HG02852 (cell line): ENCODE data around the gene AAR2.

Source experiments
- ATAC-seq: cut with Tn5 transposase; IDR thresholded peaks from one replicate; pipeline ENCODE4 v1.9.1; 2021; ENCODE audit warnings: mild to moderate bottlenecking, moderate library complexity; ENCODE audit not compliant: unreplicated experiment

AAR2 gene

GRCh38 chr20:36275441-36276189, 39.3 kb downstream of the AAR2 start:
- ATAC-seq, result no peak

DNA sequence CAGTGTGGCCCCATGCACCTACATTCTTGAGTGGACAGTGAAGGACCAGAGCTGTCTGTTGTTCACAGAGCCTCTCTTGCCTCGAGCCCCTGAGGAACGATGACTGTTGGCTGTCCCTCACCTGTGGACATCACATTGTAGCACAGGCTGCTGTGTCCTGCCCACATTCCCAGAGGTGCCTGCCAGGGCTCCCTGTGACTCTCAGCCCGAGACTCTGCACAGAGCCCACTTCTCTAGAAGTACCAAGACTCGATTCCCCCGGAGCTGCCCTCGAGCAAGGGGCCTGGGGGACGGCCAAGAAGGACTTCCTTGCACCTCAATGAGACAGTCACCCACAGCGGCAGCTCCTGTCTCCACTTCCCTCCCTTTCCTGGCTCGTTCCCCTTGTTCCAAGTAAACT, 41.3 kb downstream of the AAR2 start:
- ATAC-seq, result no peak

GRCh38 chr20:36279362-36279761, 43.1 kb downstream of the AAR2 start:
- ATAC-seq, result no peak

DNA sequence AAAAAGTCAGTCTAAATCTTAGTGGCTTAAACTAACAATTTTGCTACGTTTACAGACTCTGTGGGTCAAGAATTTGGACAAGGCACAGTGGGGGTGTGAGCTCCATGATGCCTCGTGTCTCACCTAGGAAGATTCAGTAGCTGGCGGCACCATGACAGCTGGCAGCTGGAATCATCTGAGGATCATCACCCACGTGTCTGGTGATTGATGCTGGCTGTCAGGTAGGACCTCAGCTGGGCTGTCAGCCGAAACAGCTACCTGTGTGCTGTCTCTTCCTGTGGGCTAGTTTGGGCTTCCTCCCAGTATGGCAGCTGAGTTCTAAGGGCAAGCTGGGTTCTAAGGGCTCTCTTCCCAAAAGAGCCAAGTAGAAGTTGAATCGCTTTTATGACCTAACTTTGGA, 43.5 kb downstream of the AAR2 start:
- no peak for ATAC-seq

DNA sequence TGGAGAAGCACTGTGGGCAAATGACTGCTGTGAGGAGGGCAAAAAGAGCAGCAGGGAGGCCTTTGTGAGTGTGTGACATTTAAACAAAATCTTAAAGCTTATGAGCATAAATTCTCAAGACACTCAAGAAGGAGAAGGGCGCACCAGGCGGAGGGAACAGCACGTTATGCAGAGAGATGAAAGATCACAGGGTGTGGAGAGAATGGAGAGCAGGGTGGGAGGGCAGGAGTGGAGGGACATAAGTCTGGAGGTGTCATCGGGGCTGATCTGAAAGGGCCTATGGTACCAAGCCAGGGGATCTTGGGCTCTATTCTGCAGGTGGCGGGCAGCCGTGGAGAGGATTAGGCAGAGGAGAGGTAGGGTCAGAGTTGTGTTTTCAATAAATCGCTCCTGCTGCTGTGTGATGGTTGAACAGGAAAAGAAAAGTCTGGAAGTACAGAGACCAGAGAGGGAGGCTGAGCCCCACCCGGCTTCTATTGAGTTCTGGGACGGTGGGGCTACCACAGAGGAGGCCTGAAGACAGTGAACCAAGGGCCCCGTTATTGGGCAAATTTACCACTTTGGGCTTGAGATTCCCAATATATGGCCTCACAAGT, 45.6 kb downstream of the AAR2 start:
- no peak for ATAC-seq

DNA sequence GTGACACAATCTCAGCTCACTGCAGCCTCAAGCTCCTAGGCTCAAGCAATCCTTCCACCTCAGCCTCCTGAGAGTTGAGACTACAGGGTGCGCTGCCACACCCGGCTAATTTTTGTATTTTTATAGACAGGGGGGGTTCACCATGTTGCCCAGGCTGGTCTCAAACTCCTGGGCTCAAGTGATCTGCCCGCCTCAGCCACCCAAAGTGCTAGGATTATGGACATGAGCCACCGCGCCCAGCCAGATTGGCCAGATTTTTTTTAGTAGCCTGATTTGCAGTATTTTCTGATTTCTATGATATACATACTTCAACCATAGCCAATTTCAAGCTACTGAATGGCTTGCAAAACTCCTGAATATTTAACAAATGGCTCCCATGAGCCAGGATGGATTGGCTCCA, 48.5 kb downstream of the AAR2 start:
- no peak for ATAC-seq

GRCh38 chr20:36285746-36286447, 49.6 kb downstream of the AAR2 start:
- ATAC-seq, result no peak

DNA sequence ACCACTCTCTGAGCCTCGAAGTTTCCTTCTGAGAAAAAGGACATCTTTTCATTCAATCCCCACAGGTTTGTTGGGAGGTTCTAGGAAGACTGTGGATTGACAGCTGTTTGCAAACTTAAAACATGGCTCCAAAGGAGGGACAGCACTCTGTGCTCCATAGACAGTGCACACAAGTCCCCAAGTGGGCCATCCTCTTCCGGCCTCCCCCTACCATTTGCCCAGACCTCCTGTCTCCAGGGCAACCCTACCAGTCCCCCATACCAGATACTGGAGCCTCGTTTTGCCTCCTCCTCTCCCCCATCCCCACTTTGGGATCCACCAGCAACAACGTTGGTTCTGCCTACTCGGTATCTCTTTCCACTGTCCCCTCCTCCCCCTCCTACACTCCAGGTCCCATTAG, 61.4 kb downstream of the AAR2 start:
- no peak for ATAC-seq

DNA sequence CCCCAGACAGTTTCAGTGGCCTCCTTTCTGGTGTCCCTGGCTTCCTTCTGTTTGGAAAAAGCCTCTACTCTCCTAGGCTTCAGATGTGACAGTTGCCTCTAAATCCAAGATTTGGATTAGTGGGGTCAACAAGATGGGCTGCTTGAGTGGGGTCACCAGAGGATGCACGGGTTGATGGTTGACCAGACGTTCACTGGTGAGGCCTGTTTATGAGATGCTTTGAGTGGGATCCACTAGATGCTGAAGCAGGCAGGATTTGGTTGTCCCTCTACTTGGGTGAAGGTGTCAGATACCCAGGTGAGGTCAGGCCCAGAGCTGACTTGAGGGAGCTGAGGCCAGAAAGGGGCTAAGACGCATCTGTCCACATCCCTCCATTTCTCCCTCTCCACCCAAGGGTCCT, 61.8 kb downstream of the AAR2 start:
- no peak for ATAC-seq

DNA sequence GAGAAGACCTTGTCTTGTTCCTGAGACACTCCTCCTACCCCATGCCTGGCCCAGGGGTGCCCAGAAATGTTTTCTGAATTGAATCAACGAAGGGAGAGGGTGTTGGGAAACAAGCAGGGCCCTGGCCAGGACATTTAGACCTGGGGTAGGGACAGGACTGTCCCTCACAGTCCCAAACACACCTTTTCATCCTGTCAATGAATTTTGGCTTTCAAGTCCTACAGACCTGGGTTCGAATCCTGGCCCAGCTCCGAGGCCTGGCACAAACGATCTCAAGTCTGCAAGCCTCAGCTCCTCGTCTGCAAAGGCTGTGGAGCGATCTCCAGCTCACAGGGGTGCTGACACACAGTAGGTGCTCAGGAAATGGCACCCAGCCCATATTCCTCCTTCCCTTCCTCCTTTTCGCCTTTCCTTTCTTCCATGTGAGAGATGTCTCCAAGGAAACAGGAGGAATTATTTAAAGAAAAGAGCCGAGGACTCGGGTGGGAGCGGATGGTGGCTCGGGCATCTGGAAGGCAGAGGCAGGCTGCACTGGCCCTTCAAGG, 62.6 kb downstream of the AAR2 start:
- no peak for ATAC-seq

- ATAC-seq, result no peak
Observed at GRCh38 chr20:36299459-36299858, 63.2 kb downstream of the AAR2 start.

DNA sequence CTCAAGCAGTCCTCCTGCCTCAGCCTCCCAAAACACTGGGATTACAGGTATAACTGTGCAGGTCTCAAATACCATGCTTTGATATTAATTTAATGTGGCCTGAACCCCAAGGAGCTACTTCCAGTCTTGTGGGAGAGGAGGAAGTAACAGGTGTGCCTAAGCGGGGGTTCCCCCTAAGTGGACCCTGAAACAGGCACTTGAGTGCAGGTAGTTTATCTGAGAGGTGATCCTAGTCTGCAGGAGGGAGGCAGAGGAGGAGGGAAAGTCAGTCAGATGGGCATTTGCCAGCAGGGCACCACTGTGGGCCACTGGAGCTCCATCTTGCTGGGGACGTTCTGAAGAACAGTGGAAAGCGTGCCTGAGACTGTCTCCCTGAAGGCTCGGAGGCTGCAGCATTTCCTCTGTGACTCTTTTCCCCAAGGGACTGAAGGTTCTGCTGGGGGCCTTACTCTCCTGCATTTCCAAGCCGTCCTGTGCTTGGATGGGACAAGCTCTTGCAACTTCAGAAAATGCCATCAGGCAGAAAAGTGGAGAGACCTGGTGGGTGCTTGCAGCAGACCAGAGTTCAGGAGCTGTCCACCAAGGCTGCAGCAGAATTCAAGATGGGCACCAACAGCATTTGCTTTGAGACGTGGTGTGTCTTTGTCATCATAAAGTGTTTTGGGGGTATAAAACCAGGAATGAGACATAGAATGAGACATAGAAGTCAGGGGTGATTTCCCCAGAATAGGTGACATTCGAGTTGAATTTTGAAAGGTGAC, 65.3 kb downstream of the AAR2 start:
- no peak for ATAC-seq

DNA sequence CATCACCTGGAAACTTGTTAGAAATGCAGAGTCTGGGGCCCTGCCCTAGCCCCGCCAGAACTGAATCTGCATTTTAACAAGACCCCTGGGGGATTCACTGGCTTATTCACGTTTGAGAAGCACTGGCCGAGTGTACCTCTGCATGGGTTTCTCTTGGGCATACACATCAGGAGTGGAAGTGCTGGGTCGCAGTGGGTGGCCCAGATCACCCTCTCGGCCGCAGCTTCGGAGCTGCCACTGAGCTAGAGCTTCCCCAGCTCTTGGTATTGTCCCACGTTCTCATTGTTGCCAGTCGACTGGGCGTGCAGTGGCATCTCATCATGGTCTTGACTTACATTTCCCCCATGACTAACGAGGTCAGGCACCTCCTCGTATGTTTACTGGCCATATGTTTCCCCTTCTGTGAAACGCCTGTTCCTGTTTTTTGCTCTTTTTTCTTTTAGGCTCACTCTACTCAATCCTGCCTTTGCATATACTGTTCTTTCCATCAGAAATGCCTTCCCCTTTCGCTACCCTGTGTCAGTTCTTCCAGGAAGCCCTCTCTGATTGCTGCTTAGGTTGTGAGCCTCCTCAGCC, 66.8 kb downstream of the AAR2 start:
- ATAC-seq, result no peak

- no peak for ATAC-seq
Observed at GRCh38 chr20:36303831-36304230, 67.6 kb downstream of the AAR2 start.

GRCh38 chr20:36304786-36305495, 68.7 kb downstream of the AAR2 start:
- no peak for ATAC-seq

GRCh38 chr20:36305602-36306551, 69.6 kb downstream of the AAR2 start, which contains the start of gene DLGAP4:
DLGAP4 (plus strand) TSS chr20:36306339; CDS start chr20:36431718, 125,379 bp downstream.
- no peak for ATAC-seq
